ENCODE measurements around the gene NUCB1. TPM values are rescaled to one million over a fixed set of nuclear protein-coding genes. Genes with fewer than 3 reads are reported as not detected.
A peak's percentile ranks its signal among the peaks of the same experiment; 100 is the strongest.

The NUCB1 gene
- total and polyA plus RNA-seq, 9 of the 15 experiments (the other 6 are each of a cell fraction or from before 2014, with no cell fraction given) = 3.1 to 153 (median 71.7) TPM

GRCh38 chr19:48872182-48872883 lies 27.8 kb upstream of the NUCB1 start, which contains the start of gene PPP1R15A (continued):
- TF ChIP-seq SRSF3 (IDR thresholded peaks at IDR 0.05; ENCODE audit: insufficient read depth, low read length) (peak; percentile 79; the same call in 1 of the 2 replicates), ZNF24 (IDR thresholded peaks at IDR 0.05) (peak; percentile 65), BRCA1 (IDR thresholded peaks at IDR 0.05) (no peak), BRCA1 (CRISPR knock-in tag; IDR thresholded peaks at IDR 0.05) (no peak), KLF6 (CRISPR knock-in tag; IDR thresholded peaks at IDR 0.05; ENCODE audit: borderline replicate concordance) (no peak), SMARCC2 (IDR thresholded peaks at IDR 0.05; ENCODE audit: low read depth) (no peak; the same call in 1 of the 2 replicates), FOS (IDR thresholded peaks at IDR 0.05; ENCODE audit: extremely low read depth, insufficient read length) (no peak), ZNF436 (CRISPR knock-in tag; IDR thresholded peaks at IDR 0.05) (no peak), STAT6 (CRISPR knock-in tag; IDR thresholded peaks at IDR 0.05) (peak; percentile 73; the same call in 1 of the 2 replicates), HDAC8 (tag; IDR thresholded peaks at IDR 0.05) (0 out of 2 replicates have a peak, but pooled peaks have one; percentile 38), HSF4 (CRISPR knock-in tag; IDR thresholded peaks at IDR 0.05; ENCODE audit: borderline replicate concordance) (no peak), CHD1 (IDR thresholded peaks at IDR 0.05; ENCODE audit: low read length) (peak; percentile 99), ZNF274 (IDR thresholded peaks at IDR 0.05; ENCODE audit: borderline replicate concordance, low read depth, low read length) (no peak), SNAPC5 (CRISPR knock-in tag; IDR thresholded peaks at IDR 0.05) (no peak), CBX1 (IDR thresholded peaks at IDR 0.05; ENCODE audit: low read depth) (peak; percentile 67; the same call in 1 of the 2 replicates), HDAC1 (IDR thresholded peaks at IDR 0.05) (0 out of 4 replicates have a peak, but pooled peaks of 1 of the 2 experiments have one; percentile 63), KDM1A (IDR thresholded peaks at IDR 0.05) (no peak), MTA3 (IDR thresholded peaks at IDR 0.05; ENCODE audit: borderline replicate concordance) (peak; percentile 100), MAFK (IDR thresholded peaks at IDR 0.05; ENCODE audit: low read length) (peak; percentile 73; the same call in 1 of the 2 replicates), NCOA1 (IDR thresholded peaks at IDR 0.05; ENCODE audit: low read depth) (no peak; the same call in 1 of the 2 replicates), CGGBP1 (CRISPR knock-in tag; IDR thresholded peaks at IDR 0.05) (peak; percentile 55; the same call in 1 of the 2 replicates), SNIP1 (IDR thresholded peaks at IDR 0.05; ENCODE audit: low read depth) (peak; percentile 60; the same call in 1 of the 2 replicates), GABPB2 (CRISPR knock-in tag; conservative IDR thresholded peaks at IDR 0.05) (peak; percentile 78; the same call in 1 of the 2 replicates), RBBP5 (IDR thresholded peaks at IDR 0.05; ENCODE audit: borderline replicate concordance, insufficient read depth, low read length, poor library complexity, severe bottlenecking) (peak; percentile 62), EWSR1 (IDR thresholded peaks at IDR 0.05; ENCODE audit: borderline replicate concordance, low read depth, partially characterized antibody) (no peak), ATF2 (CRISPR knock-in tag; IDR thresholded peaks at IDR 0.05) (no peak)
